BE2C (cell line): ENCODE measurements around the gene ZBP1.

Experiments
- DNase-seq: peaks from one replicate; pipeline ENCODE4 v3.0.0-alpha.2; 2020
- H3K27me3 ChIP-seq: fragments of 250-450 bp; sonication (Bioruptor Pico); 2 replicates; pipeline ENCODE4 v1.5.1; 2020; ENCODE audit warnings: mild to moderate bottlenecking
- H3K36me3 ChIP-seq: fragments of 250-450 bp; sonication (Bioruptor Pico); 2 replicates; pipeline ENCODE4 v1.5.1; 2020; ENCODE audit warnings: mild to moderate bottlenecking
- H3K4me1 ChIP-seq: fragments of 250-450 bp; sonication (Bioruptor Pico); 2 replicates; pipeline ENCODE4 v1.5.1; 2020
- H3K4me3 ChIP-seq: 2 replicates; pipeline ENCODE4 v1.5.1; 2011; ENCODE audit warnings: low read depth, low read length
- H3K9me3 ChIP-seq: fragments of 250-450 bp; sonication (Bioruptor Pico); 2 replicates; pipeline ENCODE4 v1.5.1; 2020
- CTCF ChIP-seq: IDR thresholded peaks from 2 replicates; pipeline ENCODE4 v1.5.1; 2012; ENCODE audit warnings: mild to moderate bottlenecking, low read depth, low read length

The ZBP1 gene

GRCh38 chr20:57659517-57660180 lies 39.4 kb upstream of the ZBP1 start:
- no peak for DNase-seq
- H3K27me3 ChIP-seq, result no peaks in the 10 kb centered on the region
- peaks cover 4% of the 10 kb centered on the region for H3K4me1 ChIP-seq
- no peak for TF ChIP-seq CTCF
- H3K9me3 ChIP-seq, result no peaks in the 10 kb centered on the region
- H3K4me3 ChIP-seq, result no peak overlapping the region
- H3K36me3 ChIP-seq, result peaks cover 4% of the 10 kb centered on the region

- Histone ChIP-seq H3K9me3 (no peaks in the 10 kb centered on the region), H3K36me3 (peaks cover 4% of the 10 kb centered on the region), H3K27me3 (no peaks in the 10 kb centered on the region), H3K4me3 (no peak overlapping the region), H3K4me1 (peaks cover 7% of the 10 kb centered on the region)
- DNase-seq, result no peak
- TF ChIP-seq CTCF, result no peak
These were observed 38.7 kb upstream of the ZBP1 start for GRCh38 chr20:57658833-57659516.

- no peak overlapping the region for H3K4me3 ChIP-seq
- DNase-seq, result no peak
- TF ChIP-seq CTCF, result no peak
- H3K9me3 ChIP-seq, result no peaks in the 10 kb centered on the region
- peaks cover 4% of the 10 kb centered on the region for H3K36me3 ChIP-seq
- H3K27me3 ChIP-seq, result no peaks in the 10 kb centered on the region
- peaks cover 7% of the 10 kb centered on the region for H3K4me1 ChIP-seq
These were observed 38.2 kb upstream of the ZBP1 start for GRCh38 chr20:57658447-57658832.

GRCh38 chr20:57657535-57658446 lies 37.6 kb upstream of the ZBP1 start:
- no peak overlapping the region for H3K4me3 ChIP-seq
- H3K36me3 ChIP-seq, result peaks cover 4% of the 10 kb centered on the region
- no peak for DNase-seq
- no peaks in the 10 kb centered on the region for H3K9me3 ChIP-seq
- no peak for TF ChIP-seq CTCF
- H3K4me1 ChIP-seq, result peaks cover 7% of the 10 kb centered on the region
- no peaks in the 10 kb centered on the region for H3K27me3 ChIP-seq

GRCh38 chr20:57656821-57657534 lies 36.8 kb upstream of the ZBP1 start:
- peaks cover 7% of the 10 kb centered on the region for H3K4me1 ChIP-seq

More at GRCh38 chr20:57656821-57657534, 36.8 kb upstream of the ZBP1 start:
- Histone ChIP-seq H3K27me3 (no peaks in the 10 kb centered on the region), H3K36me3 (peaks cover 9% of the 10 kb centered on the region), H3K9me3 (no peaks in the 10 kb centered on the region), H3K4me3 (no peak overlapping the region)
- TF ChIP-seq CTCF, result no peak
- DNase-seq, result no peak
